LNCaP clone FGC (cell line): Measurements from ENCODE around the gene ZNF804A.

Experiments
- DNase-seq: peaks from one replicate; pipeline ENCODE4 v3.0.0-alpha.2; 2011; ENCODE audit warnings: low read depth
- H3K4me3 ChIP-seq: 2 replicates; pipeline ENCODE4 v1.5.1; 2011; ENCODE audit warnings: mild to moderate bottlenecking, low read depth, low read length, control low read depth
- CTCF ChIP-seq: IDR thresholded peaks from 2 replicates; pipeline ENCODE4 v1.5.1; 2012; ENCODE audit warnings: mild to moderate bottlenecking; ENCODE audit not compliant: control insufficient read depth, insufficient read depth; ENCODE audit errors: extremely low read depth

ZNF804A gene

GRCh38 chr2:184602734-184603133 is 4.4 kb downstream of the ZNF804A start:
- DNase-seq, result no peak
- TF ChIP-seq CTCF, result no peak
- no peak overlapping the region for H3K4me3 ChIP-seq

GRCh38 chr2:184610891-184611290 is 12.6 kb downstream of the ZNF804A start:
- TF ChIP-seq CTCF, result no peak
- H3K4me3 ChIP-seq, result no peak overlapping the region

DNA sequence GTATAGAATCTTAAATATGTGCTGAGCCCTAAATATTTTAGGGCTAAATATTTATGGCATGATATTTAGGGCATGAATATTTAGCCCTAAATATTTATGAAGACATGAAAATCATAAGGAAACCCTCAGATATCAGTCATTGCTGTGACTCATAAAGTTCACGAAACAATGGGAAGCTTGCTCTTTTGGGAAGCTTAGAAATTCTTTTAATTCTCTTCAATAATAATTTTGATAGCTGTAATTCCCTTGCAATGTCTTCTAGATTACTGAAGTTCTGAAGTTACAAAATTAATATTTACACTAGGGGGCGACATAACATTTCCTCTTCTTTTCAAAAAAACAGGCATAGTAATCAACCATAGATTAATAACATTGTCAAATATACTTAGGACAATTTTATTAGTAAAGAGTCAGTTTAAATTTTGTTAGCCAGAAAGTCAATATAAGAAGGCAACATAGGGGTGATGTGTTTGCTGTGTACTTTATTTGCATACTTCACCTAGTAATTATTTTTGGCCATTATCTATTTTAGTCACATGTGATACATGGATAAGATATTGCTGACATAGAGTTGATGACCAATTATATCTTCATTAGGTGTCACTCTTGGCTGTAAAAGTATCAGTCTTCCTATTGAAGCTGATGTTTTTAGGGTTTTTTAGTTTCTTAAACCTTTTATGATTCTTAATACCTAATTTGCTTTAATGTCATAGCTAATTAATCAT is 13.2 kb downstream of the ZNF804A start:
- TF ChIP-seq CTCF, result 0 out of 2 replicates have a peak, but pooled peaks have one; percentile 39
- no peak overlapping the region for H3K4me3 ChIP-seq
- DNase-seq, result peak; percentile 10

More at GRCh38 chr2:184610891-184611290, 12.6 kb downstream of the ZNF804A start:
- no peak for DNase-seq

DNA sequence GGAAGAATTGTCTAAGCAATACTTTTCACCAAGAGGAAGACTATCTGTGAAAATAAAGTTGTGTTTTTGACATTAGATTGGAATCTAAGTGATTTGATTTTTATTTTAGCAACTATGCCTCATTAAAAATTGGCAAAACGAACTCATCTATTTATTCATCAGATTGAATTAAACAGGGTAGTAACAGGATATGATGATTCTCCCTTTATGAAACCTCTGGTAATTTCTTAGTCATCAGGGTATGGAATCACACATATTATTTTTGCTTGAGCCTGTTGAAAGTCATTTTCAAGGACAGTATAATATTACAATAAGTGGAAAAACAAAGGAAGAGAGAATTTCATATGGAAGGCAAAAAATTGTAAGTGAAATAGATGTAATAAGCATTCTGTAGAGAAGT is 22.0 kb downstream of the ZNF804A start:
- H3K4me3 ChIP-seq, result no peak overlapping the region
- TF ChIP-seq CTCF, result no peak
- DNase-seq, result no peak

GRCh38 chr2:184624311-184624710 is 26.0 kb downstream of the ZNF804A start:
- DNase-seq, result no peak
- H3K4me3 ChIP-seq, result no peak overlapping the region
- TF ChIP-seq CTCF, result no peak

- H3K4me3 ChIP-seq, result no peak overlapping the region
- TF ChIP-seq CTCF, result no peak
- DNase-seq, result no peak
Measured at GRCh38 chr2:184628051-184628450, 29.7 kb downstream of the ZNF804A start.

DNA sequence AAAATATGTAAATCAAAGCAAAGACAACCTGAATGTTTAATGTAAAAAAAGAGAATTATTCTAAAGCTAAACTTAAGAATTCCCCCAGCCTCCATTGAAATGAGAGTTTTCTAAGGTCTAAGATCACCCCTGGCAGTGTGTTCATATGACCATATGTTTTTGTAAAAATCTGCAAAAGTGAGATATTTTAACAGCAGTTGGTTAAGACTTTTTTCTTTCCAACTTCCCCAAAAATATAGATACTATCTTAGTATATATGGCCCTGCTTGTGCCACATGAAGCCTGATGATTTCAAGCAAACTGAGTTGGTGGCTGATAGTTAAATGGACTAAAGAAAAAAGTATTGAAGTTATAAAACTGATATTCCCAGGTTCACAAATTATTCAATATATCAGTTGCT is 35.4 kb downstream of the ZNF804A start:
- no peak for DNase-seq
- no peak for TF ChIP-seq CTCF
- no peak overlapping the region for H3K4me3 ChIP-seq
